Mucosa of descending colon (tissue), 3 donors: ENCODE data around the gene MANBA. TPM values are rescaled to one million over a fixed set of nuclear protein-coding genes. Genes with fewer than 3 reads are reported as not detected.

Source experiments
- ATAC-seq: fragments of 200-7000 bp; cut with Tn5 transposase; one replicate; pipeline ENCODE4 v1.9.1; 2020; ENCODE audit warnings: mild to moderate bottlenecking, moderate library complexity
- DNase-seq, 3 donors: peaks; one replicate each; pipeline ENCODE4 v3.0.0-alpha.2; 2020
- H3K36me3 ChIP-seq: fragments of 200-600 bp; one replicate; pipeline ENCODE4 v1.8.0; 2021; ENCODE audit warnings: low read depth, mild to moderate bottlenecking
- H3K4me1 ChIP-seq: fragments of 200-600 bp; one replicate; pipeline ENCODE4 v1.8.0; 2021; ENCODE audit warnings: low read depth, mild to moderate bottlenecking
- H3K4me3 ChIP-seq: fragments of 200-600 bp; one replicate; pipeline ENCODE4 v1.8.0; 2021; ENCODE audit warnings: mild to moderate bottlenecking
- H3K9me3 ChIP-seq: fragments of 200-600 bp; one replicate; pipeline ENCODE4 v1.8.0; 2021; ENCODE audit warnings: mild to moderate bottlenecking
- CTCF ChIP-seq: fragments of 200-600 bp; IDR thresholded peaks from one replicate; pipeline ENCODE4 v1.8.0; 2022; ENCODE audit warnings: antibody characterized with exemption, mild to moderate bottlenecking
- intact Hi-C, 2 donors: fragments of 100-400 bp; cut with DNase I in 1 of 2; cut with micrococcal nuclease in 1 of 2; formaldehyde crosslinking; loops; one replicate each; pipeline versions ENCODE4 v1.11.0 to v1.11.1; 2022; cut with DNase I, micrococcal nuclease
- total RNA-seq, 3 donors: library from RNA; stranded (reverse); fragmentation: NEBNext Ultra II Directional in 2 of 3; extraction: Animal tissue kit (Norgen Biotek cat#: 25700) in 2 of 3; gene quantifications; one replicate each; pipeline versions ENCODE4 v1.2.1 to v1.2.4, GENCODE V29; 2021 to 2023
- donor health status: DM: no; HTN: no; CAD: no; lungs with moderate emphysema.
- donor health status: DM: no; HTN: no; CAD: no.
- donor health status: DM: no; HTN: yes; CAD: no.

Gene MANBA
- total RNA-seq, 3 donors from 2014 or later, result 15.5 to 25.0 (median 19.9) TPM

- ATAC-seq, result no peak
- DNase-seq, result no peak
- no peaks in the 10 kb centered on the region for H3K9me3 ChIP-seq
- no peak for TF ChIP-seq CTCF
- intact Hi-C loops, result no loop called here
- H3K4me1 ChIP-seq, result no peaks in the 10 kb centered on the region
- H3K4me3 ChIP-seq, result no peak overlapping the region
- H3K36me3 ChIP-seq, result no peaks in the 10 kb centered on the region
These were observed 75.0 kb downstream of the MANBA start for GRCh38 chr4:102685768-102686167.

GRCh38 chr4:102684610-102685052 lies 76.1 kb downstream of the MANBA start:
- ATAC-seq, result no peak

DNA sequence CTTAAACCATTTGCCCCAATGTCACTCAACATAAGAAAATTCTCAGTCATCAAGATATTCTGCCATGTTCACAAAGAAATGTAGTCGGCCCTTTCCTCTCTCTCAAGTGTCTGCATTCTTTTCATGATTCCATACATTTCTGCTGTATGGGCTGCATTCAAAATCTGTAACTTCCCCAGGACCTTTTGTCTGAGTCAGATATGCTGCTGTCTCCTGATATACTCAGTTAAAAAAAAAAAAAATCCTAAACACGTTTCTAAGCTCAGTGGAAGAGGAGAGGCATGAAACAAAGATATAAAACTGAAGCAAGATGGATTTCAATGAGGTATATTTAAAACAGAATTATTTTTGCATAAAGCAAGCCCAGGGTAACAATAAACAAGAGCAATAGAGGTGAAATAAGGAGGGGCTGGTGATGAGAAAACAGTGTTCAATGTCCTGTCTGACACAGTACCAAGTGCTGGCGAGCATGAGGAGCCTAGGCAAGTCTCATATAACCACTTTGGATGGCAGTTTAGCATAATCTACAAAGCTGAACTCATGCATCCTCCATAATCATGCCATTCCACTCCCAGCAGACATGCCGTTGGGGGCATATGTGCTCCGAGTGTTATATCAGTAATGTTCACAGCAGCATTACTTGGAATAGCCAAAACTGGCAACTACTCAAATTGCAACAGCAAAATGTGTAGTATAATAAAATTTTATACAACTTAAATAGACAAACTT lies 76.7 kb downstream of the MANBA start:
- Histone ChIP-seq H3K4me3 (no peak overlapping the region), H3K4me1 (no peaks in the 10 kb centered on the region), H3K9me3 (no peaks in the 10 kb centered on the region), H3K36me3 (no peaks in the 10 kb centered on the region)
- intact Hi-C loops, result no loop called here
- no peak for ATAC-seq
- TF ChIP-seq CTCF, result no peak
- no peak for DNase-seq

More at GRCh38 chr4:102684610-102685052, 76.1 kb downstream of the MANBA start:
- DNase-seq, result no peak
- TF ChIP-seq CTCF, result no peak
- intact Hi-C loops, result no loop called here
- Histone ChIP-seq H3K4me3 (no peak overlapping the region), H3K4me1 (no peaks in the 10 kb centered on the region), H3K36me3 (no peaks in the 10 kb centered on the region), H3K9me3 (no peaks in the 10 kb centered on the region)

DNA sequence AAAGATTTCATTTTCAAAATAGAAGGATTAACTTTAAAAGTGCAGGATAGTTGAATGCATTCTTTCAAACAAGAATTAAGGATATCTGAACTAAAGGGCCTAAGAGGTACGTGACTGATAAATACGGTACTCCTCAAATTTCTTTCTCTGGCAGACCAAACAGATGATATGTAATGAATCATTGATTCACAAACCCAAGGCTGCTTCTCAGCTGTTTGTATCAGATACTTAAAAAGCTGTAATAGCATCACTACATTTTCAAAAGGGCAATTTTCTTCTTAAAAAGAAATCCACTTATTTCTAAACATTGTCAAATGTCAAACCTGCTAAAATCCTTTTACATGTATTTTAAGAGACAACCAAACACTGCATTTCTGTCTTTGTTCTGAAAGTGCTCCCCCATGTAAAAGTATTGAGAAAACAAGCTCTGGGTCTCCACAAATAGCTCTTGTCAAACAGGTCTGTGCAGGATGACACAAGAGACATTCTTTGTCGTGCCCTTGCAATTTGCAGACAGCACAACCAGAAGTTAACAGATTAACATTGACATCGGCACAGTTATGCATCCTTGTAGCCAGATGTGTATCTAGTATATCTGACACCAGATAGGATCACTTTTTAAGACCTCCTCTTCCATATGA lies 82.0 kb downstream of the MANBA start:
- no peak for ATAC-seq
- H3K36me3 ChIP-seq, result no peaks in the 10 kb centered on the region
- intact Hi-C loops, result no loop called here
- H3K4me3 ChIP-seq, result no peak overlapping the region
- no peaks in the 10 kb centered on the region for H3K4me1 ChIP-seq
- no peak for TF ChIP-seq CTCF
- no peak for DNase-seq
- H3K9me3 ChIP-seq, result no peaks in the 10 kb centered on the region

GRCh38 chr4:102678107-102678506 lies 82.7 kb downstream of the MANBA start:
- H3K4me3 ChIP-seq, result no peak overlapping the region
- ATAC-seq (no peak), DNase-seq (no peak)
- no peaks in the 10 kb centered on the region for H3K9me3 ChIP-seq
- intact Hi-C loops, result no loop called here
- no peak for TF ChIP-seq CTCF
- no peaks in the 10 kb centered on the region for H3K36me3 ChIP-seq
- H3K4me1 ChIP-seq, result no peaks in the 10 kb centered on the region
